PC-9 (cell line): ENCODE results near the gene DENND1A. TPM values are rescaled to one million over a fixed set of nuclear protein-coding genes. Genes with fewer than 3 reads are reported as not detected.

Source experiments
- BruUV-seq: library from RNA; stranded (reverse); fragments of 400-500 nt; replicated peaks from 2 replicates; lab custom pipeline; 2021; lab: Mats Ljungman, UMichigan
- CTCF ChIA-PET: fragments of 300-600 bp; sonication (Branson Sonifier 250); formaldehyde crosslinking; loops from one replicate; lab custom pipeline; 2022; ENCODE audit warnings: antibody characterized with exemption; lab: Charles Lee
- POLR2A ChIA-PET: fragments of 300-600 bp; sonication (Branson Sonifier 250); formaldehyde crosslinking; loops from one replicate; lab custom pipeline; 2022; ENCODE audit warnings: antibody characterized with exemption; ENCODE audit not compliant: unreplicated experiment; lab: Charles Lee
- DNase-seq, 2 experiments: peaks; one replicate each; pipeline versions ENCODE4 v3.0.0 to v3.0.0-alpha.2; 2015 to 2022; ENCODE audit warnings: mixed read lengths in 1 of 2
- H2AFZ ChIP-seq: fragments of 200-600 bp; sonication (generic); 2 replicates; pipeline ENCODE4 v1.8.1; 2017; ENCODE audit warnings: antibody characterized with exemption
- H3F3A ChIP-seq: fragments of 200-600 bp; sonication (generic); 2 replicates; pipeline ENCODE4 v1.8.1; 2017; ENCODE audit warnings: antibody characterized with exemption, mild to moderate bottlenecking, low read depth; ENCODE audit not compliant: insufficient read depth
- H3K27ac ChIP-seq: fragments of 200-600 bp; sonication (generic); 2 replicates; pipeline ENCODE4 v1.6.1; 2016; ENCODE audit warnings: mixed run types
- H3K27me3 ChIP-seq: fragments of 200-600 bp; sonication (generic); 2 replicates; pipeline ENCODE4 v1.6.1; 2016; ENCODE audit warnings: low read depth, mixed run types; ENCODE audit not compliant: insufficient read depth
- H3K36me3 ChIP-seq: fragments of 200-600 bp; sonication (generic); 2 replicates; pipeline ENCODE4 v1.6.1; 2016; ENCODE audit warnings: low read depth, mixed run types
- H3K4me1 ChIP-seq: fragments of 200-600 bp; sonication (generic); replicated peaks from 2 replicates; pipeline ENCODE4 v1.6.1; 2016; ENCODE audit warnings: mixed run types; ENCODE audit not compliant: insufficient read depth
- H3K4me2 ChIP-seq: fragments of 200-600 bp; sonication (generic); 2 replicates; pipeline ENCODE4 v1.6.1; 2017; ENCODE audit warnings: mixed run types
- H3K4me3 ChIP-seq: fragments of 200-600 bp; sonication (generic); 2 replicates; pipeline ENCODE4 v1.6.1; 2016; ENCODE audit warnings: mixed run types
- H3K79me2 ChIP-seq: fragments of 200-600 bp; sonication (generic); 2 replicates; pipeline ENCODE4 v1.6.1; 2017; ENCODE audit warnings: low read depth, mixed run types
- H3K9me2 ChIP-seq: fragments of 200-600 bp; sonication (generic); 2 replicates; pipeline ENCODE4 v1.8.1; 2017; ENCODE audit warnings: mild to moderate bottlenecking; ENCODE audit not compliant: insufficient read depth
- H3K9me3 ChIP-seq: fragments of 200-600 bp; sonication (generic); 2 replicates; pipeline ENCODE4 v1.8.1; 2016; ENCODE audit warnings: low read depth; ENCODE audit not compliant: insufficient read depth
- H4K20me1 ChIP-seq: fragments of 200-600 bp; sonication (generic); 2 replicates; pipeline ENCODE4 v1.8.1; 2017; ENCODE audit not compliant: insufficient read depth
- EZH2 ChIP-seq: fragments of 200-600 bp; sonication (generic); IDR thresholded peaks from 2 replicates; pipeline ENCODE4 v1.8.0; 2017; ENCODE audit warnings: antibody characterized with exemption, low read depth
- intact Hi-C: fragments of 100-400 bp; cut with micrococcal nuclease; formaldehyde crosslinking; loops from one replicate; pipeline ENCODE4 v1.10.0; 2022; ENCODE audit not compliant: unreplicated experiment
- total RNA-seq: library from RNA; stranded (reverse); gene quantifications from 2 replicates; pipeline ENCODE4 v1.2.3, GENCODE V29; 2021
- TF ChIP-seq, protein P1 (sequence below): fragments of 200-600 bp; sonication (generic); conservative IDR thresholded peaks from 2 replicates; pipeline ENCODE4 v1.6.1; 2017; ENCODE audit warnings: mixed run types, antibody characterized with exemption, mild to moderate bottlenecking, moderate library complexity

DENND1A gene
- total RNA-seq, 1 experiment from 2014 or later: 37.7 TPM

DNA sequence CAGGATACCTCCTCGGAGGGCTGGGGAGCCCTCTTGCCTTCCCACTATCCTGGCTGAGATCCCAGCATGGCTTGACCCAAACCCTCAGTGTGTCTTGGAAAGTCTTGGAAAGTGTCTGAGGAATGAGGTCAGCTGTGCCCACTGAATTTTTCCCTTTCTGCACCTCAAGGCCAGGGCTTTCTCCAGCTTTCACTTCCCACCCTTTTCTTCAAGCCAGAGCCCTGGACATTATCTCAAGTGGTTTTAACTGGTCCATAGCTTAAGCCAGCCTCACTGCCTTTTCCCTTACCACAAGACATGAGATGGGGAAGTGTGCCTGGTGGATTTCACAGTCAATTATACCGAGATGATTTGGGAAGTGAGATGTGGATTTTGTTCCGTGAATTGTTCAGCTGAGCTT, 45.9 kb upstream of the DENND1A start:
- no peak for DNase-seq
- no TSS peak for BruUV-seq
- intact Hi-C loops: no loop called here
- Histone ChIP-seq H3K27me3 (peaks cover 52% of the 10 kb centered on the region), H3K4me3 (no peak overlapping the region), H2AFZ (no peak overlapping the region), H3K36me3 (no peaks in the 10 kb centered on the region), H3F3A (peaks cover 11% of the 10 kb centered on the region; the same call in 1 of the 2 replicates), H4K20me1 (no peaks in the 10 kb centered on the region), H3K9me3 (peaks cover 6% of the 10 kb centered on the region; the same call in 1 of the 2 replicates), H3K79me2 (no peaks in the 10 kb centered on the region), H3K27ac (no peak overlapping the region), H3K4me2 (no peak overlapping the region), H3K4me1 (no peaks in the 10 kb centered on the region), H3K9me2 (no peaks in the 10 kb centered on the region)
- no peak for TF ChIP-seq EZH2
- TF ChIP-seq, protein P1, sequence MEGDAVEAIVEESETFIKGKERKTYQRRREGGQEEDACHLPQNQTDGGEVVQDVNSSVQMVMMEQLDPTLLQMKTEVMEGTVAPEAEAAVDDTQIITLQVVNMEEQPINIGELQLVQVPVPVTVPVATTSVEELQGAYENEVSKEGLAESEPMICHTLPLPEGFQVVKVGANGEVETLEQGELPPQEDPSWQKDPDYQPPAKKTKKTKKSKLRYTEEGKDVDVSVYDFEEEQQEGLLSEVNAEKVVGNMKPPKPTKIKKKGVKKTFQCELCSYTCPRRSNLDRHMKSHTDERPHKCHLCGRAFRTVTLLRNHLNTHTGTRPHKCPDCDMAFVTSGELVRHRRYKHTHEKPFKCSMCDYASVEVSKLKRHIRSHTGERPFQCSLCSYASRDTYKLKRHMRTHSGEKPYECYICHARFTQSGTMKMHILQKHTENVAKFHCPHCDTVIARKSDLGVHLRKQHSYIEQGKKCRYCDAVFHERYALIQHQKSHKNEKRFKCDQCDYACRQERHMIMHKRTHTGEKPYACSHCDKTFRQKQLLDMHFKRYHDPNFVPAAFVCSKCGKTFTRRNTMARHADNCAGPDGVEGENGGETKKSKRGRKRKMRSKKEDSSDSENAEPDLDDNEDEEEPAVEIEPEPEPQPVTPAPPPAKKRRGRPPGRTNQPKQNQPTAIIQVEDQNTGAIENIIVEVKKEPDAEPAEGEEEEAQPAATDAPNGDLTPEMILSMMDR: no peak
- POLR2A ChIA-PET: interaction anchor here (0.6 kb wide), 1 partner anchor 315 kb away, joined by 5 read pairs; no protein-coding TSS in a partner anchor
- CTCF ChIA-PET: no interaction called here

DNA sequence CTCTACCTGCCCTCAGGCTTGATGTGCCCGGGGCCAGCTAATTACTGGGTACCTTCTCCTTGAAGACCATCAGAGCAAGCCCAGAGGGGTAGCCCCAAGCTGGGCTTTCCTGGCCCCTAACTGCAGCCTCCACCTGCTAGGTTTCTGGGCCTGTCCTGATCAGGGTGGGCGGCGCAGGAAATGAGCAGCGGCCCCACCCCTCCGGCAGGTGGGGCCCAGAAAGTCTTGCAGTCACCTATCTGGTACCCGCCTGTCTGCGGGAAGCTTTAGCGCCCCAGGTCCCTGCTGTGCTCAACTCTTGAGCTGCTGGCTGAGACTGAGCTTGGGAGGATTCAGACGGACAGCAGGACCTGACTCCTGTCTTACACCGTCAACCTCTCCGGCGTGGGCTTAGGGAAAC, 44.5 kb upstream of the DENND1A start:
- intact Hi-C loops: no loop called here

DNA sequence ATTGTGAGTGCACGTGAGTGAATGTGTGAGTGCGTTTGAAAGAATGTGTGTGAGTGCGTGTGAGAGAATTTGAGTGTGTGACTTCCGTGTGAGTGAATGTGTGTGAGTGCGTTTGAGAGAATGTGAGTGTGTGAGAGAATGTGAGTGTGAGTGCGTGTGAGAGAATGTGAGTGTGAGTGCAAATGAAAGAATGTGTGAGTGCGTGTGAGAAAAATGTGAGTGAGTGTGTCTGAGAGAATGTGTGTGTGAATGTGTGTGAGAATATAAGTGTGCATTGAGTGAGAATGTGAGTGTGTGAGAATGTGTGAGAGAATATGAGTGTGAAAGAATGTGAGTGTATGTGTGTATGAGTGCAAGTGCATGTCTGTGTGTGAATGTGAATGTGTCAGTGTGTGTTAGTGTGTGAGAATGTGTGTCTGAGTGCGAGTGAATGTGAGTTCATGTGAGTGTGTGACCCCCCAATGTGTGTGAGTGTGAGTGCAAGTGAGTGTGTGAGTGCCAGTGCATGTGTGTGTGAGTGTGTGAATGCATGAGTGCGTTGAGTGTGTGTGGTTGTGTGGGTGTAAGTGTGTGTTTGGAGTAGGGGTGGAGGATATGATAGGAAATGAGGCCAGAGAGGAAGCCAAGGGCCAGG, 43.8 kb upstream of the DENND1A start:
- Histone ChIP-seq H4K20me1 (no peaks in the 10 kb centered on the region), H3K79me2 (no peaks in the 10 kb centered on the region), H3K4me3 (no peak overlapping the region), H2AFZ (no peak overlapping the region), H3K9me3 (peaks cover 12% of the 10 kb centered on the region; the same call in 1 of the 2 replicates), H3K4me2 (no peak overlapping the region), H3K27ac (no peak overlapping the region), H3K9me2 (no peaks in the 10 kb centered on the region), H3K36me3 (no peaks in the 10 kb centered on the region), H3K4me1 (no peaks in the 10 kb centered on the region), H3F3A (peaks cover 11% of the 10 kb centered on the region; the same call in 1 of the 2 replicates), H3K27me3 (peaks cover 54% of the 10 kb centered on the region)
- intact Hi-C loops: no loop called here
- no peak for DNase-seq
- ChIA-PET CTCF (no interaction called here), POLR2A (no interaction called here)
- TF ChIP-seq, protein P1: no peak
- TF ChIP-seq EZH2: no peak
- no TSS peak for BruUV-seq

More for the DNA sequence above, 44.5 kb upstream of the DENND1A start:
- ChIA-PET POLR2A (interaction anchor here (0.5 kb wide), 1 partner anchor 726 kb away, joined by 19 read pairs; no protein-coding TSS in a partner anchor), CTCF (no interaction called here)
- DNase-seq: no peak
- Histone ChIP-seq H2AFZ (no peak overlapping the region), H3K4me1 (no peaks in the 10 kb centered on the region), H3K4me3 (no peak overlapping the region), H3K9me3 (peaks cover 6% of the 10 kb centered on the region; the same call in 1 of the 2 replicates), H3F3A (peaks cover 11% of the 10 kb centered on the region; the same call in 1 of the 2 replicates), H3K27me3 (peaks cover 52% of the 10 kb centered on the region), H3K36me3 (no peaks in the 10 kb centered on the region), H4K20me1 (no peaks in the 10 kb centered on the region), H3K9me2 (no peaks in the 10 kb centered on the region), H3K4me2 (no peak overlapping the region), H3K27ac (no peak overlapping the region), H3K79me2 (no peaks in the 10 kb centered on the region)
- BruUV-seq: no TSS peak
- TF ChIP-seq, protein P1: no peak
- TF ChIP-seq EZH2: no peak
